HuH-7.5 (cell line): ENCODE measurements around the gene TET2.

Experiments
- DNase-seq: peaks from one replicate; pipeline ENCODE4 v3.0.0; 2011; ENCODE audit warnings: low spot score

Gene TET2

DNA sequence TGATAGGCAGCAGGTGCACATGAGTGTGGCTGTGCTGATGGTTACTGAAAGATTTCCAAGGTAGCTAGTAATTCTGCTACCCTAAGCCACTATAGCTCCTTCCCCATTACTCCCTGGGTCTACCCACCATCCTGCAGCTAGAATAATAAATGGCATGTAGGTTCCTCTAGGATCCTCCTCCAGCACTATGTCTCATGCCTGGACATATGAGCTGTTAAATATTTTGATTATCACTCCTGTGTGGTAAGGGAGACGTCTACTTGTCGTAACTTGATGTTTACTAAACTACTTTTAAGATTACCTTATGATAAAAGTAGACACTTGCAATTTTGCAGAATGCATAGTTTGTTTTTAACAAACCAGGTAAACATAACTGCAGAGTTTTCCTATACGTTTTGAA, 35.5 kb downstream of the TET2 start:
- DNase-seq, result no peak

DNA sequence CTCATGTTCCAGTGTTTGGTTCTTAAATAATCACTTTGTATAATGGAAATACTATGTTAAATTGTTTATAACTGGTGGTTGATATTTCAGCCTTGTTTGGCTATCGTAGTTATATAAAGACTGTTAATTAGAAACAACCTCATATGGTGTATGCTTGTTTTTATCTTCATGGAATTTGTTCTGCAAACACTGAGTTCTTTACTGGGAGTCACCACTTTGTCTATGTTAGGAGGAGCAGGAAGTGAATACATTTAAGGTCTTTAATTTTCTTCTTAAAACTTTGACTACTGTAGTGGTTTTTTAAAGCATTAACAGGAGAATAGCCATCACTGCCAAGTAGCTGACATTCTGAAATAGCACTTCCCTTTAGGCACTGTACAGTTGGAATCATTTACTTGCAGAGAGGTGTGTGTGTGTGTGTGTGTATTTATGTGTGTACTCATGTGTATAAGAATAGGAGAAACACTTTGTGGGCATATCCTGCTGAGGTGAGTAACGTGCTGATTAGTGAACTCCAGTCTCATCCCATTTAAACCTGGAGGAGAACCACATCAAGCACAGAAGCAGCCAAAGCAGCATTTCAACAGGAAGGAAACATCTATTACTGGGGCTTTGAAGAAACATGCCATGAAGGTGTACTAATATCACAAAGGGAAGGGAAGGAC, 37.8 kb downstream of the TET2 start:
- no peak for DNase-seq

DNA sequence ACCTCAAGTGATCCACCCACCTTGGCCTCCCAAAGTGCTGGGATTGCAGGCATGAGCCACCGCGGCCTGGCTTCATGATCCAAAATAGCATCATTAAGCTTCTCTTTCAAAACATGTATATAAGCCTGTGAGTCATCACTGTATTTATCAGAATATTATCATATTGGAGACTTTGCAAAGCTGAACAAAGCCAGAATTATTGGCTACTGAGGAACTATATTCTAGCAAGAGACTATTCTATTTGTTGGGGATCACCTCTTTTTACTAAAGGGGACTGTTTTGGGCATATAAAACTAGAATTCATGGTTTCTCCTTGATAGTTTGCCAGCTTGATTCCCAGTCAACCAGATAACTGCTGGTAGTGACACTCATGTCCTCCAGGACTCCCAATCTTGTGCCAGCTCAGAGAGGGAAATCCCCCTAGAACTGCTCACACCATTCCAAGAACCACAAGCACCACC, 40.1 kb downstream of the TET2 start:
- DNase-seq, result no peak

DNA sequence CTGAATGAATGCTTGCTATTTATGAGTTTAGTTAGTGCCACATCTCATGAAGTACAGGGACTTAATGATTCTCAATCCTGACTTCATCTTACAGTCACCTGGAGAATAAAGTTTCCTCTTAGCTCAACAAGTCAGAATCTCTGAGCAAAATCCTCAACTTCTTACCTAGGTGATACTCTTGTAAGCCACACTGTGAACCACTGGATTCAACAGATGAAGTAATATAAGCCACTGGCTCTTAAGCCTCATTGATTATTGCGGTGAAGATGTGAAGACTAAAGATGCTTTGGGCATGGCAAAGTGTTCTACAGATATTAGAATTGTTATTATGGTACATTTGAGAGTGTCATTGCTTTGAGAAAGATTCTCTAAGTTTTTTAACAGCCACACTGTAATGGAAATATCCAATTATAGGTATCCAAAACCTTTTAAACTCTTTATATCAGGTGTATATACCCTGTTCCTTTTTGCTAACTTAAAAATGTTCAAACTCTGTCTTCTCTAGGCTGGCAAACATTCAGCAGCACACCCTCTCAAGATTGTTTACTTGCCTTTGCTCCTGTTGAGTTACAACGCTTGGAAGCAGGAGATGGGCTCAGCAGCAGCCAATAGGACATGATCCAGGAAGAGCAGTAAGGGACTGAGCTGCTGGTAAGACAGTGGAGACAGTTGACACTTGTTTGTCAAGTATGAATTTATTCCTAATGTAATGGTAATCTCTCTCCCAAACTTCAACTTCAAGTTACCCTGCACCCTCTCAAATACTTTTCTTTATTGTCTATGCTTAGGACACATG, 43.4 kb downstream of the TET2 start:
- no peak for DNase-seq

DNA sequence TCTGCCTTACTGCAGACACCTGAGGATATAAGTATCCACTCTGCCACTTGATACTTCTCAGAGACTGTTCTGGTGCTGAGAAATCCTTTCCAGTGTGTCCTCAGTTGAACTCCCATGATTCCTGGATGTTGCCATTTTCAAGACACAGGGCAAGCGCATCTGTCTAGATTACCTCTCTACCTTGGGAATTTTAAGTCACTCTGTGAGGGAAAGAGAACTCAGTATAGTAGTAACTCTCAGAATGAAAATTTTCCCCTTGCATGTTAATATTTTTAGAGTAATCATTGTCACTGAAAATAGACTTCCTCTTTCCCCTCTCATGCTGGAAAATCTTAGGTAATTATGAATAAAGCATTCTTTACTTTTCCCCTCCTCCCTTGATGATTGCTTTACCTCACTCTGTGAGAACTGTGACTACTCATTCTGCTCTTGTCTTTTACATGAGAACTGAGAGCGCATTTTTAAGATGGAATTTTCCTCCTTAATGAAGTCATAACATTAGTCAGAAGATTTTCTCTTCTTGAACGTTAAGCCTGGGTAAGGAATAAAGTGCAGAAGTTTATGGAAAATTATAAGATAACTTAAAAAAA, 45.0 kb downstream of the TET2 start:
- no peak for DNase-seq

DNA sequence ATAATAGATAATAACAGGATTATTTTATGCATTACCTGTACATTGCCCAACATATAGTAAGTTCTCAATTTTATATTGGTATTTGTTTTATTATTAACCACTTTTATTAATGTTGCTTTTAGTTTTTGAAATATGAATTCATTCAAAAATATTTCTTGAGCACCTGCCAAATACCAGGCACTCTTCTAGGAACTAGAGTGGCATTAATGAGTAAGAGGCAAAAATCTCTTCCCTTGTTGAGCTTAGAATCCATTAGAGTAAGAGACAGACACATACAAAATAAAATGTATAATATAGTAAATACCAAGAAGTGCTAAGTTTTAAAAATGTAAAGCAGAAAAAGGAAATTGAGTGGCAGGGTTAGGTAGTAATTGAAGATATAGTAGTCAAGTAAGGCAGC, 45.8 kb downstream of the TET2 start:
- DNase-seq, result no peak

DNA sequence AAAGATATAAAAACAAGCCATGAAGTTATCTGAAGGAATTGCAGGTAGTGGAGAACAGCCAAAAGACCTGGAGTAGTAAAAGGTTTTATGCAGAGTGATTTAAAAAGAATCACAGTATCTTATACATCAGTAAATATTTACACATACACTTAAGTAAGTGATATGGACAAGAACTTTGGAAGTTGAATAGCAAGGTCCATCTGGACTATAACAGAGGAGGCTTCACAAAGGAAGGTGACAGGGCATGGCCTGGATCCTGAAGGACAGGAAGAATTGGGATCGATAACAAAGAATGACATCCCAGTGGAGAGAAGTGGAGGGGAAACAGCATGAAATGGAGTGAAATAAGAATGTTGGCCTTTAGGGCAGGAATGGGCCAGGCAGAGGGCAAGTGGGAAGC, 46.2 kb downstream of the TET2 start:
- no peak for DNase-seq

DNA sequence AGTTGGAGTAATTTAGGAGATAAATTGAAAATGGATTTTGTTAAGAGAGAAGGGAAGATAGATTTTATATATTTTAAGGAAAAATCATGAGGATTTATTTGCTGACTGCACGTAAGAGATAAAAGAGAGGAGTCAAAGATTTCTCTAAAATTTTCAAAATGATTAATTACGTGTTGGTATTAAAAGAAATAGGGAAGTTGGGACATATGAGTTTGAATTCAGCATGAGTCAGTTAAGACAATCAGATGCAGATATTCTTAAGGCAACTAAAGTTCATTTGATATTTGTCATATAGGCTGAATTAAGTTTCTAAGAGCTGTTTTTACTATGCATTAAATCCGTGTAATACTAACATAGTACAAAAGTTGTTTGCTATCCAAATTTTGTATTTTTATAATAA, 46.9 kb downstream of the TET2 start:
- DNase-seq, result no peak

DNA sequence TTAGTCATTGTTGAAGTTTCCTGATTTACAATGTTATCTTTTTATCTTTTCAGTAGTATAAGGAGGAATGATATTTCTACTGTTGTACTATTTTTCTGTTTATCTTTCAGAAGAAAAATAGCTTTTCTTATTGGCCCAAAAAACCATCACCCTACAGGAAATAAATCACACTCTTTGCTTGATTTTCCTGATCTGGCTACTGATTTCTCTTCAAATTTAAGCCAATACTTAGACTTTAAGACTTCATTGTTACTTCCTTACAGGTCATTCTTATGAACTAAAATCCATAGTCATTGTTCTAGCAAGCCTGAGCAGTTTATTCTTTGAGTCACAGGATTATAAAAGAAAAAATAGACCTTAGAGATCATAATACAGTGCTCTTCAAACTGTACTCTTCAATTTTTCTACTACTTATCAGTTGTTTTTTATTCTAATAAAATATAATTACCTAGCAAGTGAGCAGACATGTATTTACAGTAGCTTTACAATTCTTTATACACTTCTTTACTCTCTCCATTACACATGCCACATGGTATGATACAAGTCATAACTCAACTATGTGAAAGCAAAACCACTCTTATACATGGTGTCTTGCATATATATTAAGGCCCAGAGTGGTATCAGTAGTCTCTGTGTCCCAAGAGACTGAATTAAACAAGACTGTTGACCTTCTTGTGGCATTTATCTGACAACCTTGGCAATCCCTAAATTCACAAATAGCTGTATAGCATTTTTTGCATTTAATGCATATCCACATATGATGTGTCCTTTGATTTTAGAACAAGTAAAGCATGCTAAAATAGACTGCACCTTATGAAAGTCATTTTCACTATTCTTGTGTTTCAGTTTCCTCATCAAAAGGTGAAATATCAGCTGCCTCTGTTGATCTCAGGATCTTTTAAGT, 47.9 kb downstream of the TET2 start:
- DNase-seq, result no peak

DNA sequence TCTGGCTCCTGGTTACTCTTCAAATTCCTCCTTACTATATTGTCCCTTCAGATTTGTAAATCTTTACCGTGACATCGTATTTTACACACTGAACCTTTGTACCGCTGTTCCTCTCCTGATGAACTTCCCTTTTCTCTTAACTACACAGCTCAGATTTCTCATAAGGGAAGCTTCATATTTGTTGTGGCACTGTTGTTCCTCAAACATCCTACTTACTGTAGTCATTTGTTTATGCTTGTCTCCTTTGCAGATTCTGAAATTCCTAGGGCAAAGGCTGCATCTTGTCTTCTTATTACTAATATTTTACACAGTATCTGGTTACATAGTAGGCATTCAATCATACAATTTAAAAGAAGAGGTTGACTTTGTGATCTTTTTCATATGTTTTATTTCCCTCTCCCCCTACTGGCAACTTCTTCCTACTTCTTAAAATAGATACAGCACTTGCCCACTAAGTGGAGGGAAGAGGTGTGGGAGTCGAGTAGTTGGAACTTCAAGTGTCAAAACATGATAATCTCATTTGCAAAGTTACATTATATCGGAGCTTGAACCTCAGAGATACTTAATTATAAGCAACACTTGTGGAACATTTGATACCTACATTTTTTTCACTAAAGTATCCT, 50.0 kb downstream of the TET2 start:
- DNase-seq, result peak; percentile 1

DNA sequence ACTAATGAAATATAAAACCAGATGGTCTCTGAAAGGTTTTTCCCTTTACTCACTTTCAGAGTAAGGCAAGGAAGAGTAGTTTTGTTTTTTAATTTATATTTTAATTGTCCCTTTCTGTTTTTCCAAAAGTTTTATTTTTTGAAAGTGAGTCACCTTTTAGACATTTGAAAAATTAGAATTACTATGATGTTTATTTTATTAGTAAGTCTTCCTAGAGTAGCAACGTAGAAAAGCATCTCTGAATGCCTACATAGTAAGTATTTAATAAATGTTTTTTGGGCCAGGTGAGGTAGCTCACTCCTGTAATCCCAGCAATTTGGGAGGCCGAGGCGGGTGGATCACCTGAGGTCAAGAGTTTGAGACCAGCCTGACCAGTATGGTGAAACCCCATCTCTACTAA, 51.1 kb downstream of the TET2 start:
- no peak for DNase-seq

DNA sequence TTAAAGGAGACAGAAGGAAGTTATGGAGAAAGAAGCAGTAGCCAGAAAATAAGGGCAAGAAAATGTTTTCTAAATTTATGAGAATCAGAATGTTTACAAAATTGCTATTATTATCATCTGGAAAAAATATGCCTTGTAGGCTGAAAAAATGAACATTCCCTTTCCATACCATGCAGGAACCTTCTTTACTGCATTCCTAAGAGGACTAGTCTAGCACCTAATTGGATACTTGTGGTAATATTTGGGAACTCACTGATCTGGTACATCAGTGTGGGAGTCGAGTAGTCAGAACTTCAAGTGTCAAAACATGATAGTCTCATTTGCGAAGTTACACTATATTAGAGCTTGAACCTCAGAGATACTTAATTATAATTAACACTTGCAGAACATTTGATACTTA, 51.9 kb downstream of the TET2 start:
- DNase-seq, result no peak

DNA sequence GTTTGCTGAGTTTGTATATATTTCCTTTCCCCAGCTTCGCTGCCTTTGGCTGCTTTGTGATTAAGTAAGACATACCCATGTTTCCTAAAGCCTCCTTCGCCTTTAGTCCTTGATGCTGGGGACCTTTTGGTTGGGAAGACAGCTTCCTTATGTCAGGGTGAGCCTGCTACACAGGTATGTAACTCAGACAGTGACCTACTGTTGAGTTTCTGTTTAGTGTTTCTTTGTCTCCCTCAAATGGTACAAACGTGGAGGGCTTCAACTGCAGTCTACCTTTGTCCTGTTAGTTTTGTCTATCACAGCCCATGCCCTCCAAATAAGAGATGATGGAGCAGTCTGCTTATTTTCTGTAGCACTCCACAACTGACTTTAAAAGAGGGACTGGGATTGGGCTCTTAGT, 59.5 kb downstream of the TET2 start:
- no peak for DNase-seq

DNA sequence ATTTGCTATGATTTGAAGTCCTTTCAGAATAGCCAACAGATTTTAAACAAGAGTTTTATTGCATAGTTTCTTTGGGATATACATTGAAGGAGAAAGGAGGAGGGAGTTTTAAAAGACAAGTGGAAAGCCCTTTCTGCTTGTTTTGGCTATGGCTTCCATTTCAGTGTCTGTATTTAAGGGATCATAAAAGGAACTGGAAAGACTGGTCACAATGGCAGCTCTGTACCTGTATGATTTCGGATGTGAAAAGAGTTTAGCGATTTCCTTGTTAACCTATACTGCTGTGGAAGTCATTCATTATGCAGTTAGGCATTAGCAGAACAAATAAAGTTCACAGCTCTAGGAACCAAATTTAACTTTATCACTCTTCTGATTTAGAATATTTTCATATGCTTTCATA, 60.7 kb downstream of the TET2 start:
- DNase-seq, result no peak

DNA sequence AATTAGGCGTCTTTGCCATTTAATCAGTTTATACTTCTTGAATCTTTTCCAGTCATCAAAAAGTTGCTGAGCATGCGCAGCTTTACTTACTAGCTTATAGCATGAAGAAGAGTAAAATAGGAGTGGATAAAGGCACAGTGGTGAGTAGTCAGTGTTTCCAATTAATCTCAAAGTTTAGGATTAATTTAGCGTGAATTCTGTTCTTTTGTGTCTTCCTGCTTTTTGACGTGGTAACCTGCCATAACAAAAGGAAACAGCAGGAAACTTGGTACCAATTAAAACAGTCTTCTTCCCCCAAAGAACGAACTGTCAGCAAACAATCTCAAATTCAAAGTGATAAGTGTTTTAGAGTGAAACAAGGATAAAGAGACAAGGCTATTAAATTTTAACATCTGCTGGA, 61.9 kb downstream of the TET2 start:
- no peak for DNase-seq

DNA sequence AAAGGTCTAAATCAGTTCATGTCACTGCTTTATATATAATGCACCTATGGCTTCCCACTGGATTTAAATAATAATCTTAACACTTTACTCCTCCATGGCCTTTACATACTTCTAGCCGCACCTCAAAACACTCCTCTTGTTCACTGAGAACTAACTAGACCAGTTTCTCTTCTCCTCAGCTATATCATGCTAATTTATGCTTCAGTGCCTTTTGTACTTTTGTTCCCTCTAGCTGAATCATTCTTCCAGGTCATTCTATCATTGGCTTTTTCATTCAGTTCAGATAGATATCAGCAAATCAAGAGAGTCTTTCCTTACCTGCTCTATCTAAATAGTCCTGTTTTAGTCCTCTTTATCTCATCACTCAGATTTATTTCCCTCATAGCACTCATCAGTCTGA, 64.2 kb downstream of the TET2 start:
- no peak for DNase-seq

DNA sequence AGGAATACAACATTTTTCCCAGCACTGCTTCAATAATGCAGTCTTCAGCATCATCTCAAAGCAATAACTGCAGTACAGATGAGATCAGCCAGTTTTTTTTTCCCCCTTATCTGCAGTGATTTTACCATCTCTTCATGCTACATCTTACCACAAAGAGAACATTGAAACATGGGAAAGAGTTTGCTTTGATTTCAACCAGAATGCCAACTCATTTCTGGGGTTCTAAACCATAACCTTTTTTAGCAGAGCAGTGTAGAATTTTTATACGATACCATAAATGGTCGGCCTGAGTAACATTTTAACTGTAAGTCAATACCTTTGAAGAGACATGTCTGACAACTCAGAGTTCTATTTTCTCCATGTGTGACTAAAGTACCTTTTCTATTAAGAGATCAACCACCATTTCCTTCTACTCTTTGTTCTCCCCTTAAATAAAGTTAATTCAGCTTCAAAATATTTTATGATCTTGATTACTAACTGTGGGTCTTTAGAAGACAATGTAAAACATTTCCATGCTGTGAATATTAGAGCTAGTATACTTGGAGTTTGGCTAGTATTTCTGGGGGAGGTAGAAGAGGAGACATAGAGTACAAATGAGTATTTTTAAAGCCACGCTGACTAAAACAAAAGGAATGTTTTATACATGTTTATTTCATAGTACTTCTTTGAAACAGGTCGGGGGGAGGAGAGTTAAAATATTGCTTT, 69.1 kb downstream of the TET2 start:
- DNase-seq, result no peak

DNA sequence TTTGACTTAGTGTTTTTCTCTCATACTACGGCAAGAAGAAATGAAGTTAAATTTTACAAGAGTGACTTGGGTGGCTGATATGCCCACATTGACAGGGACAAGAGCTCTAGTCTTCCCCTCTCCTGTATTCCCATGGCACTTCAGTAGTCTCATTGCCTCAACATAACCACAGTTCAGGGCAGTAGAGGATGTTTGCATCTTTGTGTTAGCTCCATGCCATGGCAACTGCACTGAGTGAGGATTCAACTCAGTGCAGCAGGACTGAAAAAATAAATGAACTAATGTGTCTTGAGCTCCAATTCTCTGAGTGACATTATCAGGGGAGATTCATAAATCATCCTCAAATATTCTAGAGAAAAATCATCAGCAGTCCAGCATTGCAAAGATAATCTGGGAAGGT, 78.8 kb downstream of the TET2 start:
- no peak for DNase-seq

DNA sequence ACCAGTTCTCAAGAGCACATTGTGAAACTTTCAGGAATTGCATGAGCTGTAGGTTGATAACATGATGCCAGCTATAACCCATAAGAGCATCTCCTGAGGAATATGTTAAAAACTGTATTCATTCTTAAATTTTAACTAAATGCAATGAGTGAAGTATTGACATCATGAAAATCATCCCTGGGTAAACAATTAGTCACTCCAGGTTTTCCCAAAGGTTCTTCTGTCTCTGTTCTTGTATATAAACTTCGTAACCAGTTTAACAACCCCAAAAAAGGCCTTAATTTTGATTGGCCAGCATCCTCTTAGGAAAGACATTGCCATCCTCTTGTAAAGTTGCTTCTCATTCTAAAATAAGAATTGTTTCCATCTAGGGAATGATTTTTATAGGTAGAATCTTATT, 80.4 kb downstream of the TET2 start:
- no peak for DNase-seq

DNA sequence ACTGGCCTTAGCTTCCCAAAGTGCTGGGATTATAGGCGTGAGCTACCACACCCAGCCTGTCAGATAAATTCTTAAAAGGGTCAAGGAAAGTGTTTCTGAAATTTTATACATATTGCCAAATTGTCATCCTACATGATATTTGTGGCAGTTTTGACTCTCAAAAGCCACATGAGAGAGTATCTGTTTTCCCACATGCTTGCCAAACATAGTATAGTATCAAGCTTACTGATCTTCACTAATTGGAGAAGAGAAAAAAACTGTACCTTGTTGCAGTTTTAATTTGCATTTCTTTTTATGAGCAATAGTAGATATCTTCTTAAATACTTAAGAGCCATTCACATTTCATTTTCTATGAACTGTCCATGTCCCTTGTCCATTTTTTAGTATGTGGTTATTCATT, 83.6 kb downstream of the TET2 start:
- DNase-seq, result no peak

DNA sequence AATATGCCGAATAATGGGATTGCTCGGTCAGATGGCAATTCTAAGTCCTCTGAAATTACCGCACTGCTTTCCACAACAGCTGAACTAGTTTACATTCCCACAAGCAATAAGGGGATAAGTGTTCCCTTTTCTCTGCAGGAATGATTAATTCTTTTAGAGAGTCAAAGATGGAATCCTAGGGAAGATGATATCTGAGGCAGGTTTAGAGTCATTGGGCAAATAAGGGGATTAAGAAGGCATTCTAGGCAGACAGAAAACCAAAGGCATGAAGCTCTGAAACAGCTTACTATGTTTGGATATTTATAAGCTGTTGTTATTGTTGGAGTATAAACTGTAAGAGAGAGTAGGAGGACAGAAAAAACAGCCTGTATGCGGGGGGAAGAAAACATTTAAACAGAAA, 85.7 kb downstream of the TET2 start:
- no peak for DNase-seq
